ENCODE data around the gene GAB3.

The GAB3 gene

DNA sequence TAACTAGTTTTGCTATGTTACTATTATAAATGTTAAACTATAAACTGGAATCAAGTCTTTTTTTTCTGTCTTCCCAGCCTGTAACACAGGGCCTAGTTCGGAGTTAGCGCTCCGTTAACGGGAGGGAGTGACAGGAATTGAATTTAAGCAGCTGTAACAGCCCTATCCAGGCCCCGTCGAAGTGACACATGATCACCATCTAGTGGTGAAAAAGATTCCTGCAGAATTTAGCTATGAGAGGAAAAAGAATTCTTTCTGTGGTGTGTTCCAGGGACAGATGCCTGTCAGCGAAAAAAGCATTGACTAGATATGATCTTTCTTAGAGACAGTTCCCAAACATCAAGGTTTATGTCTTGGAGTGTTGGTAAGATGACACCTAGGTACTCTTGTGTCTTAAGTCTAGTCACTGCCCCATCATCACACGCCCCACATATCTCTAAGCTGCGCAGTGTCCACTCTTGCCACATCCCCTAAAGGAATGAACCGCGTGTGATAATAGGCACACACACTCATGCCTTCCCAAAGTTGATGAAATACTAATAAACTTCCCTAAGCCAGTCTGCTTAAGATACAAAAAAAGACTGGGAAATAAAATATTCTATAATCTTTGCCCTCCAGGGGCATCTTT lies 2.1 kb downstream of the GAB3 start:
- Histone ChIP-seq H3K27ac (ENCODE audit: low read length) (no peak overlapping the region), H3K4me3 (ENCODE audit: low read length in 2 of 2) (peak overlapping the region in 1 of 2 donors; percentile 29), H3K4me1 (ENCODE audit: control insufficient read depth, insufficient read depth, low read length) (peaks cover 9% of the 10 kb centered on the region), H3K27me3 (ENCODE audit: control insufficient read depth in 1 of 2, insufficient read depth in 2 of 2, low read length in 2 of 2) (peaks cover 0 to 2% of the 10 kb centered on the region in 2 donors), H3K36me3 (ENCODE audit: control insufficient read depth in 2 of 2, insufficient read depth in 2 of 2, low read length in 2 of 2) (no peaks in the 10 kb centered on the region), H3K9me3 (ENCODE audit: control insufficient read depth in 2 of 2, low read length in 2 of 2) (peaks cover 0 to 2% of the 10 kb centered on the region in 2 donors), H3K9ac (ENCODE audit: low read length in 2 of 2) (no peak overlapping the region)

DNA sequence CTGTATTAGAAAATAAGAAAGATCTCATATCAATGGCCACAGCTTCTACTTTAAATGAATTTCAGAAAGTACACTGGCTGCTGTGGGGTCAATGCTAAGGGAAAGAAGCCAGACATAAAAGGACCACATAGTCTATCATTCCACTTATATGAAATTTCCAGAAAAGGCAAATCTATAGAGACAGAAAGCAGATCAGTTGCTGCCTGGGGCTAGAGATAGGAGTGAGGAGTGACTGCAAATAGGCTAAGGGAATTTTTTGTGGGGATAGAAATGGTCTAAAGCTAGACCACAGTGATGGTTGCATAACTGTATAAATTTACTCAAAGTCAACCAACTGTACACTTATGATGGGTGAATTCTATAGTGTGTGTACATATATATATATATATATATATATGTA lies 8.3 kb downstream of the GAB3 start:
- H3K27ac ChIP-seq (ENCODE audit: low read length) = no peak overlapping the region
- H3K9me3 ChIP-seq (ENCODE audit: control insufficient read depth in 2 of 2, low read length in 2 of 2) = no peaks in the 10 kb centered on the region
- H3K4me1 ChIP-seq (ENCODE audit: control insufficient read depth, insufficient read depth, low read length) = no peaks in the 10 kb centered on the region
- H3K27me3 ChIP-seq (ENCODE audit: control insufficient read depth in 1 of 2, insufficient read depth in 2 of 2, low read length in 2 of 2) = no peaks in the 10 kb centered on the region
- no peaks in the 10 kb centered on the region for H3K36me3 ChIP-seq (ENCODE audit: control insufficient read depth in 2 of 2, insufficient read depth in 2 of 2, low read length in 2 of 2)
- no peak overlapping the region for H3K9ac ChIP-seq (ENCODE audit: low read length in 2 of 2)
- no peak overlapping the region for H3K4me3 ChIP-seq (ENCODE audit: low read length in 2 of 2)

DNA sequence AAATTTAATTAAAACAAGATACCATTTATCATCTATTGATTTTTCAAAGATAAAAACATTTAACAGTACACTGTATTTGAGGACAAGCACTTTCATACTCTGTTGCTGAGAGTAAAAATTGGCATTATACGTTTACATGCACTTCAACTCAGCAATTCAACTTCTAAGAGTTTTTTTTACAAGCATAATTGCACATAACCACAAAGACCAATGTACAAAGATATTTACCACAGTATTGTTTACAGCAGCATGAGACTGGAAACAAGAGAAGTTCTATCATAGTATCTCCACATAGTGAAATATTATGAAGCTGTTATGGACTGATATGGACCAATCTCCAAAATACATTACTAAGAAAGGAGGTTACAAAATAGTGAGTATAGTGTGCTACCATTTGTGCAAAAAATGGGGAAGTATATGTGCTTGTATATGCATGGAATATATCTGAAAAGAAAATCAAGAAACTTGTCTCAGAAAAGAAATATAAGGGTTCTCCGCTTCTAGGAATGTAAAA lies 10.9 kb downstream of the GAB3 start:
- Histone ChIP-seq H3K36me3 (ENCODE audit: control insufficient read depth in 2 of 2, insufficient read depth in 2 of 2, low read length in 2 of 2) (no peaks in the 10 kb centered on the region), H3K27ac (ENCODE audit: low read length) (no peak overlapping the region), H3K9me3 (ENCODE audit: control insufficient read depth in 2 of 2, low read length in 2 of 2) (no peaks in the 10 kb centered on the region), H3K27me3 (ENCODE audit: control insufficient read depth in 1 of 2, insufficient read depth in 2 of 2, low read length in 2 of 2) (peaks cover 0 to 2% of the 10 kb centered on the region in 2 donors), H3K9ac (ENCODE audit: low read length in 2 of 2) (no peak overlapping the region), H3K4me1 (ENCODE audit: control insufficient read depth, insufficient read depth, low read length) (peaks cover 20% of the 10 kb centered on the region), H3K4me3 (ENCODE audit: low read length in 2 of 2) (no peak overlapping the region)

DNA sequence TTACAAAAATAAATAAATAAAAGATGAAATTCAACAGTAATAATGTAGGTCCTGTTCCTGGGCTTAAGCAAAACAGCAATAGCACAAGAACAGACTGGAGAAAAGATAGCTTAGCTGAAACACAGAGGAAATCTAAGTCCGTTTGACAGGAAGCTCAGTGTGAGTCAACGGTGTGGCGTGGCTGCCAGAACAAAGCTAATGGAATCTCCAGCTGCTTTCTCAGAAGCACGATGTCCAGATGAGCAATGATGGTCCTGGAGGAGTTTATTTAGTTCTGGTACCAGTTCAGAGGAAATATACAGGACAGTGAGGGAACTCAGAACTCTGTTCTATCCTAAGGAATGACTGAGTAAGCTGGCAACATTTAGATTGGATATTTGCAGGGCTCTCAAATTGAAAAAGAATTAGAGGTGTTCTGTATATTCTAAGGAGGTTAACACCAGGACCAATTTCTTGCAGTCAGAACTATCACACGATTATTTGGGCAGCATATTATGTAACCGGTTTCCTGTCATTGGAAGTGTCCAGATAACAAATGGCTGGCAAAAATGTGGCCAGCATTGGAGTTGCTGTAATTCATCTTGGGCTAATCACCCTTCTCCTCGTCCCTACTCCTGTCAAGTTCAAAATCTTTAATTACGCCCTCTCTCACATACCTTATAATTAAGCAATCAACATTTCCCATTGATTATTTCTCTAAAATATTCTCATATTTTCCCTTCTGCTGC lies 12.7 kb downstream of the GAB3 start:
- Histone ChIP-seq H3K4me1 (ENCODE audit: control insufficient read depth, insufficient read depth, low read length) (peaks cover 29% of the 10 kb centered on the region), H3K9ac (ENCODE audit: low read length in 2 of 2) (peak overlapping the region in 1 of 2 donors; percentile 1), H3K27me3 (ENCODE audit: control insufficient read depth in 1 of 2, insufficient read depth in 2 of 2, low read length in 2 of 2) (peaks cover 0 to 2% of the 10 kb centered on the region in 2 donors), H3K4me3 (ENCODE audit: low read length in 2 of 2) (no peak overlapping the region), H3K9me3 (ENCODE audit: control insufficient read depth in 2 of 2, low read length in 2 of 2) (no peaks in the 10 kb centered on the region), H3K36me3 (ENCODE audit: control insufficient read depth in 2 of 2, insufficient read depth in 2 of 2, low read length in 2 of 2) (no peaks in the 10 kb centered on the region), H3K27ac (ENCODE audit: low read length) (peak overlapping the region; percentile 37)

DNA sequence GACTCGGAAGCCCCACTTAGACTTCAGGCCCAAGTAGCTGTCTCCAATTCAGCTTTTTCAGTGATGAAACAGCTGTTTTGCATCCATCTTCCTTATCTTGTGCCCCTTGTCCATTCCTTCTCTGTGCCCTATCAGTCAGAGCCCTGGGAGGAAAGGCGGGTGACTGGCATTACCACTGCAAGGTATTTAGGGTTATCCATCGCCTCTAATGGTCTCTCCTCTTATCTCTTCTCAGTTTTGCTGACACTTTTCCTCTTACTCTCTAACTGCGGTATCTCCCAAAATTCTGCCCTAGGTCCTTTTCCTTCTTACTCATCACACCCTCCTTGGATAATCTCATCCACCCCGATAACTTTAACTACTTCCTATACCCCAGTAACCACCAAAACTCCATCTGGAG lies 13.7 kb downstream of the GAB3 start:
- Histone ChIP-seq H3K4me3 (ENCODE audit: low read length in 2 of 2) (no peak overlapping the region), H3K36me3 (ENCODE audit: control insufficient read depth in 2 of 2, insufficient read depth in 2 of 2, low read length in 2 of 2) (no peaks in the 10 kb centered on the region), H3K9ac (ENCODE audit: low read length in 2 of 2) (peak overlapping the region in 1 of 2 donors; percentile 10), H3K27ac (ENCODE audit: low read length) (peak overlapping the region; percentile 69), H3K9me3 (ENCODE audit: control insufficient read depth in 2 of 2, low read length in 2 of 2) (no peaks in the 10 kb centered on the region), H3K27me3 (ENCODE audit: control insufficient read depth in 1 of 2, insufficient read depth in 2 of 2, low read length in 2 of 2) (peaks cover 0 to 2% of the 10 kb centered on the region in 2 donors), H3K4me1 (ENCODE audit: control insufficient read depth, insufficient read depth, low read length) (peaks cover 39% of the 10 kb centered on the region)

DNA sequence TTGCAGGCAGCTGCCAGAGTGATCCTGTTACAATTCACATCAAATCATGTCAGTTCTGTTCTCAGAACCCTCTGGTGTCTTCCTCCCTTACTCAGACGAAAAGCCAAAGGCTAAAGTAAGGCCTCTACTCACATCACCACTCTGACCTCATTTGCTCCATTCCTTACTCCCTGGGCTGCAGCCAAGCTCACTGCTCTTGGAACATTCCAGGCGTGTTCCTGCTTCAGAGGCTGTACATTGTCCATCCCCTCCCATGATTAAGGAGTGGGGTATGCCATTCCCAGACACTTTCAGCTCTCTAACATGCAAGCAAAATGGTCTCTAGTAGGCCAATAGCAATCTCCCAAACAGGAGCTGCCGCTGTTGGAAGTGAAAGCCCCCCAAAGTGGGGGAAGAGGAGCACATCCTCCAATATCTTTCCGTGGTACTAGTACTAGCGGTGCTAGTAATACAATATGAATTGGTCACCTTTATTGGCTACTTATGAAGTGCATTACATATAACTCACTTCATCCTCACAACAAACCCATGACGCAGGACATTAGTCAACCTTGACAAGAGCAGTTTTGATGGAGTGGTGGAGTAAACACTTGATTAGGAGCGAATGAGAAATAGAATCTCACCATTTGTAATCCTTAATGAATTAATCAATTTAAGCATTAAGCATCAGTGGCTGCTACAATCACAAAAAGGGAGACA lies 15.0 kb downstream of the GAB3 start:
- Histone ChIP-seq H3K4me1 (ENCODE audit: control insufficient read depth, insufficient read depth, low read length) (peaks cover 48% of the 10 kb centered on the region), H3K4me3 (ENCODE audit: low read length in 2 of 2) (no peak overlapping the region), H3K9ac (ENCODE audit: low read length in 2 of 2) (peak overlapping the region in 1 of 2 donors; percentile 35), H3K9me3 (ENCODE audit: control insufficient read depth in 2 of 2, low read length in 2 of 2) (no peaks in the 10 kb centered on the region), H3K27me3 (ENCODE audit: control insufficient read depth in 1 of 2, insufficient read depth in 2 of 2, low read length in 2 of 2) (peaks cover 0 to 5% of the 10 kb centered on the region in 2 donors), H3K36me3 (ENCODE audit: control insufficient read depth in 2 of 2, insufficient read depth in 2 of 2, low read length in 2 of 2) (no peaks in the 10 kb centered on the region), H3K27ac (ENCODE audit: low read length) (peak overlapping the region; percentile 69)

DNA sequence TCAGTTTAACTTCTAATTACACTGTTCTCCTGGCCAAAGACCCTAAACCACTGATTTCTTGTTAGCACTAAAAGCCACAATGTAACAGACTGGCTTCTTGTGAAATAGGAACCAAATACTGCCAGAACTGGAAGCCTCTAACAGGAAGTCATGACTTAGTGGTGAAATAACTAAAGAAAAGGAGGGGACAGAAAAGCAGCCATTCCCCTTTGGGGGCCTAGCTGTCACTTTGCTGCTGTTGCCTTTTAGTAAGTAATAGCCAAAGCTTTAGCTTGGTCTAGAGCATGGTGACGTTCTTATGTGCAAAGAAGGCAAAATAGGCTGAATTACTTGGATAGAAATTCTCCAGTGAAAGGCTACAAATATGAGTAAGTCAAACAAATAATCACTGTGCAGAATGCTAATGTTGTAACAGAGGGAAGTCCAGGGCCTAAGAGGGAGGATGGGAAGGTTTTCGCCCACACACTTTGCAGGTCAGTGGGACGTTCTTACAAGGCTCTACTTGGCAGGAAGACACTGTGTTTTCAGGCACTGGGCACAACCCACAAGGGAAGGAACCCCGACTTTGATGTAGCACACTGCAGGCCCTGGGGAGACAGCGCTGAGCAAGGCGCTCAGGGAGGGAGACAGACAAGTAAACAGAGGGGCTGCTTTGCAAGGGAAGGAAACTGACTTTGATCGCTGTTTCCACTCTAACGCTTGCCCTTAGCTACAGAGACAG lies 16.7 kb downstream of the GAB3 start:
- peak overlapping the region; percentile 37 to 40 for H3K4me3 ChIP-seq (ENCODE audit: low read length in 2 of 2)
- peak overlapping the region; percentile 66 for H3K27ac ChIP-seq (ENCODE audit: low read length)
- peak overlapping the region; percentile 13 to 36 for H3K9ac ChIP-seq (ENCODE audit: low read length in 2 of 2)
- peaks cover 0 to 5% of the 10 kb centered on the region in 2 donors for H3K27me3 ChIP-seq (ENCODE audit: control insufficient read depth in 1 of 2, insufficient read depth in 2 of 2, low read length in 2 of 2)
- peaks cover 64% of the 10 kb centered on the region for H3K4me1 ChIP-seq (ENCODE audit: control insufficient read depth, insufficient read depth, low read length)
- no peaks in the 10 kb centered on the region for H3K9me3 ChIP-seq (ENCODE audit: control insufficient read depth in 2 of 2, low read length in 2 of 2)
- no peaks in the 10 kb centered on the region for H3K36me3 ChIP-seq (ENCODE audit: control insufficient read depth in 2 of 2, insufficient read depth in 2 of 2, low read length in 2 of 2)

DNA sequence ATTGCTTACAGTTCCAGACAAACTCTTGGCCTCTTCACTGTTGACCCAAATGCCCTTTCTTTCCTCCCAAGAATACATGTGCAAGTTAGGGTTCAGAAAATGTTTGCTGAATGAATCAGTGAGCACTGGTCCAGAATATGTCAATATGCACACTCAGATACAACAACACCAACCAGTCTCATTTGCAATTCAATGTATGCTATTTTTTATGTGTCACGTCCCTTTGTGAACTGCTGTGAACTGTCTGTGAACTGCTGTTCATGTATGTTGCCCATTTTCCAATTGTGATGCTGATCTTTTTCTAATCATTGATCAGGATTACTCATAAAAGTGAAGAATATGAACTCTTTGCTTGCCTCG lies 17.8 kb downstream of the GAB3 start:
- no peaks in the 10 kb centered on the region for H3K36me3 ChIP-seq (ENCODE audit: control insufficient read depth in 2 of 2, insufficient read depth in 2 of 2, low read length in 2 of 2)
- H3K4me3 ChIP-seq (ENCODE audit: low read length in 2 of 2) = no peak overlapping the region
- no peak overlapping the region for H3K9ac ChIP-seq (ENCODE audit: low read length in 2 of 2)
- no peaks in the 10 kb centered on the region for H3K9me3 ChIP-seq (ENCODE audit: control insufficient read depth in 2 of 2, low read length in 2 of 2)
- peaks cover 0 to 8% of the 10 kb centered on the region in 2 donors for H3K27me3 ChIP-seq (ENCODE audit: control insufficient read depth in 1 of 2, insufficient read depth in 2 of 2, low read length in 2 of 2)
- peak overlapping the region; percentile 20 for H3K27ac ChIP-seq (ENCODE audit: low read length)
- peaks cover 75% of the 10 kb centered on the region for H3K4me1 ChIP-seq (ENCODE audit: control insufficient read depth, insufficient read depth, low read length)

DNA sequence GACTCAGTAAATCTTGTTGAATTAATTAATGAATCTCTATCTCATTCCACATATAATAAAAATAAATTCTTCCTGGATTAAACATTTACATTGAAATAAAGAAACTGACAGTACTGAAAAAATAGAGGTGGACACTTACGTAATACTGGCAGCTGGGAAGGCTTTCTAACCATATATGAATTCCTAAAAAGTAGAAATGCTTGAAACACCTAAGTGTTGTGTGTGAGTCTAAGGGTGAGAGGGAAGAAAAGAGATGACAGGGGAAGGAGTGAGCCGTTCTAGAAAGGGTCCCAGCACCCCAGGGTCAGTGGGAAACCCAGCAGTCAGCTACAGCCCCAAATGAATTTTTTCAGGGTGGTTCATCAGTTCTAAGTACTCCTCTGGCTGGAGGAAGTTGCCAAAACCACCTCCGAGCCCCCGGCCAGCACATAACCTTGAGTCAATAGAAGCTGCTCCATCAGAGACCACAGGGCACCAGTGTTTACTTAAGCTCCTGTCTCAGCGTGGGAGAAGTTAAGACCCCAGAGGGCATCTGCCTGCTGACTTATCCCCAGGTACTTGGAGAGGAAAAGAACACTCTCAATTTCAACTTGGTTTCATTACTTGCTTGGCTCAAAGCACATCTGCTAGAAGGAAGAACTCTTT lies 18.3 kb downstream of the GAB3 start:
- no peak overlapping the region for H3K4me3 ChIP-seq (ENCODE audit: low read length in 2 of 2)
- H3K27ac ChIP-seq (ENCODE audit: low read length) = peak overlapping the region; percentile 46
- H3K27me3 ChIP-seq (ENCODE audit: control insufficient read depth in 1 of 2, insufficient read depth in 2 of 2, low read length in 2 of 2) = peaks cover 0 to 8% of the 10 kb centered on the region in 2 donors
- H3K4me1 ChIP-seq (ENCODE audit: control insufficient read depth, insufficient read depth, low read length) = peaks cover 79% of the 10 kb centered on the region
- H3K9me3 ChIP-seq (ENCODE audit: control insufficient read depth in 2 of 2, low read length in 2 of 2) = no peaks in the 10 kb centered on the region
- H3K36me3 ChIP-seq (ENCODE audit: control insufficient read depth in 2 of 2, insufficient read depth in 2 of 2, low read length in 2 of 2) = no peaks in the 10 kb centered on the region
- H3K9ac ChIP-seq (ENCODE audit: low read length in 2 of 2) = no peak overlapping the region

DNA sequence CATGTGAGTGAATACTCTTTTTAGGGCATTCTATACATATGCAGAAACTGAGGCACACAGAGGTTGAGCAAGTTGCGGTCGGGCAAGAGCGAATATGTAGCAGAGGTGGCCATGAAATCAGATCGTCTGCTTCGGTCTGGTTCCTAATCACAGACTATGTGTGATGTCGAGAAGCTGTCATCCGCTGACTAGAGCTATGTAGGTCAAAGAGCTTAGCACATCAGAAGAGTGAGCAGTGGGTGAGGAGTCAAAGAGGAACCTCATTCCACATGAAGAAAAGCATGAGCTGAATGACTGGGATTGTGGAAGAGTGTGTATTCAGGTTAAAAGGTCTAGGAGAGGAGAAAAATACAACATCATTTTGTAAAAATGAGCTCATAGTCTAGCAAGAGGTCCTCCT lies 19.0 kb downstream of the GAB3 start:
- Histone ChIP-seq H3K9ac (ENCODE audit: low read length in 2 of 2) (no peak overlapping the region), H3K4me3 (ENCODE audit: low read length in 2 of 2) (no peak overlapping the region), H3K27me3 (ENCODE audit: control insufficient read depth in 1 of 2, insufficient read depth in 2 of 2, low read length in 2 of 2) (peaks cover 0 to 8% of the 10 kb centered on the region in 2 donors), H3K36me3 (ENCODE audit: control insufficient read depth in 2 of 2, insufficient read depth in 2 of 2, low read length in 2 of 2) (no peaks in the 10 kb centered on the region), H3K9me3 (ENCODE audit: control insufficient read depth in 2 of 2, low read length in 2 of 2) (no peaks in the 10 kb centered on the region), H3K4me1 (ENCODE audit: control insufficient read depth, insufficient read depth, low read length) (peaks cover 81% of the 10 kb centered on the region), H3K27ac (ENCODE audit: low read length) (peak overlapping the region; percentile 46)
